ENCODE measurements around the gene GPR87. TPM values are rescaled to one million over a fixed set of nuclear protein-coding genes. Genes with fewer than 3 reads are reported as not detected.

Gene GPR87
- total and polyA plus RNA-seq, 7 donors = not detected

DNA sequence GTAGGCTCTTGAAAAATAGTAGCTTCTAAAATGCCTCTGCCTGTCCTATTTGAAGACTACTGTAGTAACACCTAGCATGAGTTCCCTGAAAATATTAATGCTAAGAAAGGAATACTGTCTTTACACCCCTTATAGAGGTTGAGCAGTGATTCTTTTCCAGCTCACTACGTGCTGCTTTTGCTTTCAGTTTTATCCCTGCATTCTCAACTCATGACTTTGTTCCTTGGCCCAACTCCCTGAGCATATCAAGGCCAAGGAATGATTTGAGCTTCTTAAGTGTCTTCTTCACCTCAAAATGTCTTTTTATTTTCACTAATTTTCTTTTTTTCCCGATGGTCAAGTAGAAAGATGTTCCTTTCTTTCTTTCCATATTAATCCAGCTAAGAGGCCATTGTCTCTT, 29.2 kb upstream of the GPR87 start:
- Histone ChIP-seq H3K9me3 (no peaks in the 10 kb centered on the region), H3K27me3 (ENCODE audit: insufficient read depth in 3 of 3, low read length in 2 of 3) (no peaks in the 10 kb centered on the region), H3K4me1 (no peaks in the 10 kb centered on the region), H3K27ac (no peak overlapping the region), H3K4me3 (peak overlapping the region; percentile 12), H3K36me3 (ENCODE audit: insufficient read depth in 1 of 2, low read depth in 1 of 2) (no peaks in the 10 kb centered on the region)
- intact Hi-C loops (cut with DNase I) = no loop called here
- TF ChIP-seq, protein P1, sequence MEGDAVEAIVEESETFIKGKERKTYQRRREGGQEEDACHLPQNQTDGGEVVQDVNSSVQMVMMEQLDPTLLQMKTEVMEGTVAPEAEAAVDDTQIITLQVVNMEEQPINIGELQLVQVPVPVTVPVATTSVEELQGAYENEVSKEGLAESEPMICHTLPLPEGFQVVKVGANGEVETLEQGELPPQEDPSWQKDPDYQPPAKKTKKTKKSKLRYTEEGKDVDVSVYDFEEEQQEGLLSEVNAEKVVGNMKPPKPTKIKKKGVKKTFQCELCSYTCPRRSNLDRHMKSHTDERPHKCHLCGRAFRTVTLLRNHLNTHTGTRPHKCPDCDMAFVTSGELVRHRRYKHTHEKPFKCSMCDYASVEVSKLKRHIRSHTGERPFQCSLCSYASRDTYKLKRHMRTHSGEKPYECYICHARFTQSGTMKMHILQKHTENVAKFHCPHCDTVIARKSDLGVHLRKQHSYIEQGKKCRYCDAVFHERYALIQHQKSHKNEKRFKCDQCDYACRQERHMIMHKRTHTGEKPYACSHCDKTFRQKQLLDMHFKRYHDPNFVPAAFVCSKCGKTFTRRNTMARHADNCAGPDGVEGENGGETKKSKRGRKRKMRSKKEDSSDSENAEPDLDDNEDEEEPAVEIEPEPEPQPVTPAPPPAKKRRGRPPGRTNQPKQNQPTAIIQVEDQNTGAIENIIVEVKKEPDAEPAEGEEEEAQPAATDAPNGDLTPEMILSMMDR (IDR thresholded peaks at IDR 0.05) = no peak
- DNase-seq (no peak), ATAC-seq (no peak)
- 40 to 41% (median 40%) methylated on average over 2 of the region's 2 CpGs for WGBS, 3 donors

DNA sequence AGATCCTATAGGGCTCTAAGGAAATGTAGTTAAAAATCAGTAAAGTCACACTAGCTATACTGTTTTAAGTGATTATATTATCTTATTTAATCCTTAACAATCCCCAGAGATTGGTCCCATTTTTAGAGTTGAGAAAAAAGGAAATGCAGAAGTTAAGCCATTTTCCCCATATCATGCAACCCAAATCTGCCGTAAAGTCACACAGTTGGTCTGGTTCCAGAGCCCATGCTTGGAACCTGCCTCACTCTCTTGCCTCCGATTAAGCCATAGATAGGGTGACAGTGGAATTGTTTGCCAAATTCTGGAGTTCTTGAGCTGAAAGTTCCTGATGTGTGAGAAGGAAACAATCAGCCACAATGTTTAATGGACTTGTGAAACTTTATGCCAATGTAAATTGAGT, 15.1 kb upstream of the GPR87 start:
- intact Hi-C loops (cut with DNase I) = no loop called here
- Histone ChIP-seq H3K27ac (no peak overlapping the region), H3K9me3 (no peaks in the 10 kb centered on the region), H3K4me3 (no peak overlapping the region), H3K36me3 (ENCODE audit: insufficient read depth in 1 of 2, low read depth in 1 of 2) (no peaks in the 10 kb centered on the region), H3K4me1 (no peaks in the 10 kb centered on the region), H3K27me3 (ENCODE audit: insufficient read depth in 3 of 3, low read length in 2 of 3) (no peaks in the 10 kb centered on the region)
- 45 to 68% (median 53%) methylated on average over 2 of the region's 2 CpGs for WGBS, 3 donors
- TF ChIP-seq, protein P1 (IDR thresholded peaks at IDR 0.05) = no peak
- DNase-seq (no peak), ATAC-seq (no peak)

DNA sequence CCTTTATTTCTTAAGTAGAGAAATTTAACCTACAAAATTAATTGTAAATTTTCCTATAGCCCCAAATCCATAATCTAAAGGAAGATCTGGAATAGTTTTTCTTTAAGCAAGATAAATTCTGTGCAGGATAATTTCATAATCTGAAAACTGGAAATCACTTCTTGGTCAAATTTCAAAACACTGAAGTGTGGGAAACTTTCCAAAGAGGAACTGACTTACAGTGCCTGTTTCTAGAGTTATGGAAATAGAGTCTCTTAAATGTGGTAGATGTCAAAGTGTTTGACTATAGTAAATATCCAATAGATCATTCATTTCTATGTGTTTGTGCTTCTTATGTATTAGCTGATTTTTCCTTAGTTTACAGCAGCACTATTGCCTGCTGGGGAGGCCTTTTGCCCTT, 14.3 kb upstream of the GPR87 start:
- Histone ChIP-seq H3K27me3 (ENCODE audit: insufficient read depth in 3 of 3, low read length in 2 of 3) (no peaks in the 10 kb centered on the region), H3K9me3 (no peaks in the 10 kb centered on the region), H3K4me1 (no peaks in the 10 kb centered on the region), H3K36me3 (ENCODE audit: insufficient read depth in 1 of 2, low read depth in 1 of 2) (no peaks in the 10 kb centered on the region), H3K4me3 (no peak overlapping the region), H3K27ac (no peak overlapping the region)
- intact Hi-C loops (cut with DNase I) = no loop called here
- TF ChIP-seq, protein P1 (IDR thresholded peaks at IDR 0.05) = no peak
- ATAC-seq (no peak), DNase-seq (no peak)

DNA sequence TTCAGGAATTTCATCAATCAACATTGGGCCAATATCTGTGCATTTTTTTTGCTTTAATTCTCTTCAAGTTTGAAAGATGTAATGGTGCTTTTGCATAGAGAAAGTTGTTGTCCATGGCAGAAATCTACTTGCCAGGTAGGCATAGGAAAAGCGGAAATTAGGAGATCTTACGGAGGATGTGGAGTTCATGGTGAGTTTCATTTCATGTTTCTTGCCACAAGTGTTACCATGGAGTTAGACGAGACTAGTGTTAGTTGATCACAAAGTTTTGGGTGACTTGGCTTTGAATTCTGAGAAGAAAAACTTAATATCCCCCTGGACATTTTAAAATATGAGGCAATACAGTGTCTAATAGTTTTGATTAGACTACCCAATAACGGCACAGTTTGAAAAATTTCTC, 13.8 kb upstream of the GPR87 start:
- no peak overlapping the region for H3K4me3 ChIP-seq

DNA sequence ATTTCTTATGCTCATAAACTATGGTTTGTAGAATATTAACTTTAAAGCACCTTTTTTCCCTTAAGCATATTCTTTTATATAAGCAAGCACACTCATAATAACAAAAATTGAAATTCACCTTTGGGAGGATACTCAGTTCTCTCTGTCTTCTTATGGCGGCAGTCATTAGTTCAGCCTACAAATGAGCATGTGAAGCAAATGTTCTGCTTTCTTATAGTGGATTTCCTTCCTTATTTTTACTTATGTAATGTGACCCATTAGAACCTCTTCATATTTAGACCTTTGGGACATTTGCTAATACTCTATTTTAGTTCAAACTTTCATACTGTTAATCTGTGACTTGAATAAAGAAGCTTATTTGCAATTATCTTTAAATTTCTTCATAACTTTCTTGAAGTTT, 12.7 kb upstream of the GPR87 start, which contains the start of gene P2RY13:
TSS of gene P2RY13 (minus strand) at position 187 of the 400 bp plus-strand sequence. CDS start at position 166, 21 bp downstream.
- intact Hi-C loops (cut with DNase I) = loop anchor here in 1 of 2 donors (5.0 kb wide), 1 partner anchor 102 kb away; no protein-coding TSS in a partner anchor
- ATAC-seq = no peak
- no peak within 1 kb of the TSS for H3K27ac ChIP-seq

More for the DNA sequence above, 13.8 kb upstream of the GPR87 start:
- Histone ChIP-seq H3K36me3 (ENCODE audit: insufficient read depth in 1 of 2, low read depth in 1 of 2) (no peaks in the 10 kb centered on the region), H3K4me1 (no peaks in the 10 kb centered on the region), H3K9me3 (no peaks in the 10 kb centered on the region), H3K27me3 (ENCODE audit: insufficient read depth in 3 of 3, low read length in 2 of 3) (no peaks in the 10 kb centered on the region), H3K27ac (no peak overlapping the region)
- WGBS, 3 donors = 62 to 77% (median 69%) methylated on average over 4 of the region's 4 CpGs
- ATAC-seq (no peak), DNase-seq (no peak)
- TF ChIP-seq, protein P1 (IDR thresholded peaks at IDR 0.05) = no peak
- intact Hi-C loops (cut with DNase I) = no loop called here

More for the DNA sequence above, 12.7 kb upstream of the GPR87 start, which contains the start of gene P2RY13:
- Histone ChIP-seq H3K4me3 (peak within 1 kb of the TSS; percentile 23), H3K27me3 (ENCODE audit: insufficient read depth in 3 of 3, low read length in 2 of 3) (no peaks in the 10 kb centered on the region), H3K36me3 (ENCODE audit: insufficient read depth in 1 of 2, low read depth in 1 of 2) (no peaks in the 10 kb centered on the region), H3K9me3 (no peaks in the 10 kb centered on the region), H3K4me1 (no peaks in the 10 kb centered on the region)
- no peak for DNase-seq
- WGBS, 3 donors = 77 to 84% (median 81%) methylated on average over 1 of the region's 1 CpG
- TF ChIP-seq, protein P1 (IDR thresholded peaks at IDR 0.05) = no peak

Measured in psoas muscle (tissue), 8 donors.